GM12864 (cell line): Measurements from ENCODE around the gene GMDS.

Experiments
- DNase-seq: peaks from one replicate; pipeline ENCODE4 v3.0.0-alpha.2; 2011; ENCODE audit warnings: low read depth
- H3K4me3 ChIP-seq: 2 replicates; pipeline ENCODE4 v1.5.1; 2011; ENCODE audit warnings: mild to moderate bottlenecking, low read depth, low read length, control low read depth
- CTCF ChIP-seq: IDR thresholded peaks from 2 replicates; pipeline ENCODE4 v1.5.1; 2011; ENCODE audit warnings: low read depth, mild to moderate bottlenecking, moderate library complexity, low read length, control low read depth, inconsistent platforms; ENCODE audit errors: missing control alignments

GMDS gene

GRCh38 chr6:2021713-2022125 is 223.7 kb downstream of the GMDS start:
- no peak overlapping the region for H3K4me3 ChIP-seq
- no peak for DNase-seq
- no peak for TF ChIP-seq CTCF

- no peak for DNase-seq
Observed at GRCh38 chr6:2020909-2021308, 224.5 kb downstream of the GMDS start.

GRCh38 chr6:2019051-2019450 is 226.4 kb downstream of the GMDS start:
- no peak for DNase-seq
- TF ChIP-seq CTCF, result no peak

More at GRCh38 chr6:2020909-2021308, 224.5 kb downstream of the GMDS start:
- TF ChIP-seq CTCF, result no peak
- no peak overlapping the region for H3K4me3 ChIP-seq

GRCh38 chr6:2016040-2016439 is 229.4 kb downstream of the GMDS start:
- TF ChIP-seq CTCF, result no peak

More at GRCh38 chr6:2019051-2019450, 226.4 kb downstream of the GMDS start:
- H3K4me3 ChIP-seq, result no peak overlapping the region

GRCh38 chr6:2008383-2008976 is 236.9 kb downstream of the GMDS start:
- DNase-seq, result no peak
- no peak overlapping the region for H3K4me3 ChIP-seq
- TF ChIP-seq CTCF, result no peak

More at GRCh38 chr6:2016040-2016439, 229.4 kb downstream of the GMDS start:
- H3K4me3 ChIP-seq, result no peak overlapping the region
- no peak for DNase-seq

GRCh38 chr6:2007165-2007564 is 238.2 kb downstream of the GMDS start:
- H3K4me3 ChIP-seq, result no peak overlapping the region
- DNase-seq, result no peak
- no peak for TF ChIP-seq CTCF

- no peak overlapping the region for H3K4me3 ChIP-seq
- TF ChIP-seq CTCF, result no peak
- no peak for DNase-seq
Observed at GRCh38 chr6:2004888-2005287, 240.5 kb downstream of the GMDS start.
